Esophagus squamous epithelium (tissue), 5 donors: Measurements from ENCODE around the gene LRP1. TPM values are rescaled to one million over a fixed set of nuclear protein-coding genes. Genes with fewer than 3 reads are reported as not detected.

Experiments
- DNase-seq: peaks from one replicate; lab custom pipeline; 2025; lab: John Stamatoyannopoulos, UW
- H3K27ac ChIP-seq, 4 donors: fragments of 200-600 bp; sonication (generic); one replicate each; pipeline ENCODE4 v1.5.1; 2016 to 2019; ENCODE audit warnings: mild to moderate bottlenecking in 1 of 4
- H3K27me3 ChIP-seq, 4 donors: fragments of 200-600 bp; sonication (generic); 1 replicate in 3 of 4; 2 replicates in 1 of 4; pipeline versions ENCODE4 v1.5.1 to v1.6.0; 2017 to 2021; ENCODE audit warnings: antibody characterized with exemption in 1 of 4
- H3K36me3 ChIP-seq, 3 donors: fragments of 200-600 bp; sonication (generic); one replicate each; pipeline ENCODE4 v1.5.1; 2016 to 2019
- H3K4me1 ChIP-seq, 3 donors: fragments of 200-600 bp; sonication (generic); one replicate each; pipeline ENCODE4 v1.5.1; 2017 to 2019
- H3K4me3 ChIP-seq, 4 donors: fragments of 200-600 bp; sonication (generic); 1 replicate in 3 of 4; 2 replicates in 1 of 4; pipeline ENCODE4 v1.5.1; 2016 to 2019; ENCODE audit warnings: mild to moderate bottlenecking in 2 of 4, moderate library complexity in 1 of 4
- H3K9me3 ChIP-seq, 3 donors: fragments of 200-600 bp; sonication (generic); one replicate each; pipeline ENCODE4 v1.5.1; 2016 to 2019
- CTCF ChIP-seq, 6 experiments: fragments of 450-650 bp in 4 of 6; fragments of 200-600 bp in 2 of 6; sonication (generic) in 2 of 6; IDR thresholded peaks; one replicate each; pipeline ENCODE4 v1.5.1; 2016 to 2019; ENCODE audit warnings: antibody characterized with exemption in 6 of 6, mild to moderate bottlenecking in 4 of 6, moderate library complexity in 4 of 6
- POLR2A ChIP-seq, 4 donors: fragments of 450-650 bp; IDR thresholded peaks; one replicate each; pipeline ENCODE4 v1.6.1; 2017; ENCODE audit warnings: antibody characterized with exemption in 4 of 4, mild to moderate bottlenecking in 4 of 4, moderate library complexity in 3 of 4
- WGBS, 2 donors: methylation state at CpG; one replicate each; pipeline ENCODE4 v1.1.5; 2018; 5-methylcytosine and 5-hydroxymethylcytosine counted together
- intact Hi-C: fragments of 100-400 bp; cut with DNase I; formaldehyde crosslinking; loops from one replicate; pipeline ENCODE4 v1.15.0; 2022
- total RNA-seq, 4 donors: library from RNA; depleted of rRNA; stranded (reverse); fragments of >200 nt; gene quantifications; one replicate each; pipeline ENCODE4 v1.1.0, GENCODE V29; 2016
- donor health status: DM: yes; HTN: yes; CAD: no.

Gene LRP1
- total RNA-seq, 4 donors from 2014 or later = 60.8 to 147 (median 81.9) TPM

GRCh38 chr12:57240926-57241401 lies 112.7 kb downstream of the LRP1 start:
- H3K27ac ChIP-seq = no peak overlapping the region
- DNase-seq = no peak
- 0% methylated on average over 4 of the region's 19 CpGs; no CpG with 5 or more reads in 1 of the 2 donors for WGBS, 2 donors
- H3K4me1 ChIP-seq = peaks cover 70 to 83% (median 78%) of the 10 kb centered on the region in 3 donors
- no peaks in the 10 kb centered on the region for H3K36me3 ChIP-seq
- TF ChIP-seq CTCF (IDR thresholded peaks at IDR 0.05) (no peak), POLR2A (IDR thresholded peaks at IDR 0.05) (no peak)
- H3K9me3 ChIP-seq = no peaks in the 10 kb centered on the region
- peak overlapping the region in 3 of 4 donors; percentile 40 to 68 (median 52) for H3K4me3 ChIP-seq
- intact Hi-C loops = no loop called here
- peaks cover 14 to 92% (median 39%) of the 10 kb centered on the region in 4 donors for H3K27me3 ChIP-seq

GRCh38 chr12:57241402-57242310 lies 113.4 kb downstream of the LRP1 start:
- Histone ChIP-seq H3K27ac (no peak overlapping the region), H3K36me3 (no peaks in the 10 kb centered on the region), H3K27me3 (peaks cover 14 to 85% (median 39%) of the 10 kb centered on the region in 4 donors), H3K4me3 (peak overlapping the region in 1 of 4 donors; percentile 68), H3K9me3 (no peaks in the 10 kb centered on the region), H3K4me1 (peaks cover 63 to 76% (median 74%) of the 10 kb centered on the region in 3 donors)
- TF ChIP-seq POLR2A (IDR thresholded peaks at IDR 0.05) (no peak), CTCF (IDR thresholded peaks at IDR 0.05) (no peak)
- intact Hi-C loops = no loop called here
- no peak for DNase-seq
- WGBS, 2 donors = 3 to 8% methylated on average over 5 to 28 of the region's 48 CpGs

- no peaks in the 10 kb centered on the region for H3K9me3 ChIP-seq
- TF ChIP-seq CTCF (IDR thresholded peaks at IDR 0.05) (no peak), POLR2A (IDR thresholded peaks at IDR 0.05) (no peak)
- peak overlapping the region; percentile 7 to 60 (median 43) for H3K4me3 ChIP-seq
- peaks cover 14 to 79% (median 39%) of the 10 kb centered on the region in 4 donors for H3K27me3 ChIP-seq
- peaks cover 57 to 70% (median 68%) of the 10 kb centered on the region in 3 donors for H3K4me1 ChIP-seq
- DNase-seq = no peak
- H3K27ac ChIP-seq = no peak overlapping the region
- no peaks in the 10 kb centered on the region for H3K36me3 ChIP-seq
- intact Hi-C loops = no loop called here
- 0% methylated on average over 6 of the region's 18 CpGs; no CpG with 5 or more reads in 1 of the 2 donors for whole genome bisulfite sequencing, 2 donors
These were observed 114.0 kb downstream of the LRP1 start for GRCh38 chr12:57242329-57242690.

- TF ChIP-seq POLR2A (IDR thresholded peaks at IDR 0.05) (no peak), CTCF (IDR thresholded peaks at IDR 0.05) (peak; percentile 24 to 64 (median 32))
- peaks cover 14 to 73% (median 39%) of the 10 kb centered on the region in 4 donors for H3K27me3 ChIP-seq
- no peak for DNase-seq
- WGBS, 2 donors = 0% methylated on average over 4 to 16 of the region's 45 CpGs
- H3K4me1 ChIP-seq = peaks cover 56 to 64% (median 62%) of the 10 kb centered on the region in 3 donors
- peak overlapping the region; percentile 7 to 60 (median 43) for H3K4me3 ChIP-seq
- H3K9me3 ChIP-seq = no peaks in the 10 kb centered on the region
- H3K36me3 ChIP-seq = no peaks in the 10 kb centered on the region
- intact Hi-C loops = no loop called here
- H3K27ac ChIP-seq = no peak overlapping the region
These were observed 114.6 kb downstream of the LRP1 start for GRCh38 chr12:57242691-57243454.
